ENCODE results near the gene PRKG2. TPM values are rescaled to one million over a fixed set of nuclear protein-coding genes. Genes with fewer than 3 reads are reported as not detected.

The PRKG2 gene
- polyA plus RNA-seq, 1 of the 3 experiments (the other 2 are of a cell fraction), result not detected

DNA sequence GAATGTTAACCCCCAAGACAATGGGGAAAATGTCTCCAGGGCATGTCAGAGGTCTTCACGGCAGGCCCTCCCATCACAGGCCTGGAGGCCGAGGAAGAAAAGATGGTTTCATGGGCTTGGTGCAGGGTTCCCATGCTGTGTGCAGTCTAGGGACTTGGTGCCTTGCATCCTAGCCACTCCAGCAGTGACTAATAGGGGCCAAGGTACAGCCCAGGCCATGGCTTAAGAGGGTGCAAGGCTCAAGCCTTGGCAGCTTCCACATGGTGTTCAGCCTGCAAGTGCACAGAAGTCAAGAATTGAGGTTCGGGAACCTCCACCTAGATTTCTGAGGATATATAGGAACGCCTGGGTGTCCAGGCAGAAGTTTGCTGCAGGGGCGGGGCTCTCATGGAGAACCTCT, 133.9 kb downstream of the PRKG2 start:
- Histone ChIP-seq H3K36me3 (replicated peaks in 1 of 2; ENCODE audit: control insufficient read depth in 1 of 2, insufficient read depth in 2 of 2, low read length in 1 of 2) (no peaks in the 10 kb centered on the region), H3K4me1 (ENCODE audit: control insufficient read depth in 1 of 2, insufficient read depth in 2 of 2, low read depth in 1 of 2, low read length in 1 of 2) (no peaks in the 10 kb centered on the region), H3F3A (replicated peaks; ENCODE audit: insufficient read depth) (no peaks in the 10 kb centered on the region), H3K4me3 (ENCODE audit: low read depth in 2 of 2, low read length in 1 of 2) (no peak overlapping the region), H3K27me3 (ENCODE audit: insufficient read depth) (peaks cover 20% of the 10 kb centered on the region; the same call in 1 of the 2 replicates), H3K27ac (ENCODE audit: low read depth in 2 of 2, low read length in 1 of 2) (no peak overlapping the region), H3K9ac (no peak overlapping the region), H3K9me3 (no peaks in the 10 kb centered on the region), H3K4me2 (no peak overlapping the region), H3K79me2 (ENCODE audit: insufficient read depth) (no peaks in the 10 kb centered on the region), H4K20me1 (ENCODE audit: insufficient read depth) (no peaks in the 10 kb centered on the region), H2AFZ (ENCODE audit: low read depth) (no peak overlapping the region), H3K9me2 (no peaks in the 10 kb centered on the region)
- TF ChIP-seq TEAD4 (IDR thresholded peaks at IDR 0.05; ENCODE audit: borderline replicate concordance, insufficient read depth) (no peak), NFIC (IDR thresholded peaks at IDR 0.05; ENCODE audit: borderline replicate concordance) (no peak), FOXJ3 (CRISPR knock-in tag; IDR thresholded peaks at IDR 0.05) (no peak), MEF2A (IDR thresholded peaks at IDR 0.05; ENCODE audit: borderline replicate concordance, low read depth) (no peak), SMC3 (IDR thresholded peaks at IDR 0.05; ENCODE audit: low read depth, low read length) (no peak)
- TF ChIP-seq, protein P1, sequence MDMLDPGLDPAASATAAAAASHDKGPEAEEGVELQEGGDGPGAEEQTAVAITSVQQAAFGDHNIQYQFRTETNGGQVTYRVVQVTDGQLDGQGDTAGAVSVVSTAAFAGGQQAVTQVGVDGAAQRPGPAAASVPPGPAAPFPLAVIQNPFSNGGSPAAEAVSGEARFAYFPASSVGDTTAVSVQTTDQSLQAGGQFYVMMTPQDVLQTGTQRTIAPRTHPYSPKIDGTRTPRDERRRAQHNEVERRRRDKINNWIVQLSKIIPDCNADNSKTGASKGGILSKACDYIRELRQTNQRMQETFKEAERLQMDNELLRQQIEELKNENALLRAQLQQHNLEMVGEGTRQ (IDR thresholded peaks at IDR 0.05; ENCODE audit: borderline replicate concordance, low read depth, low read length), result no peak
- TF ChIP-seq, protein P2, sequence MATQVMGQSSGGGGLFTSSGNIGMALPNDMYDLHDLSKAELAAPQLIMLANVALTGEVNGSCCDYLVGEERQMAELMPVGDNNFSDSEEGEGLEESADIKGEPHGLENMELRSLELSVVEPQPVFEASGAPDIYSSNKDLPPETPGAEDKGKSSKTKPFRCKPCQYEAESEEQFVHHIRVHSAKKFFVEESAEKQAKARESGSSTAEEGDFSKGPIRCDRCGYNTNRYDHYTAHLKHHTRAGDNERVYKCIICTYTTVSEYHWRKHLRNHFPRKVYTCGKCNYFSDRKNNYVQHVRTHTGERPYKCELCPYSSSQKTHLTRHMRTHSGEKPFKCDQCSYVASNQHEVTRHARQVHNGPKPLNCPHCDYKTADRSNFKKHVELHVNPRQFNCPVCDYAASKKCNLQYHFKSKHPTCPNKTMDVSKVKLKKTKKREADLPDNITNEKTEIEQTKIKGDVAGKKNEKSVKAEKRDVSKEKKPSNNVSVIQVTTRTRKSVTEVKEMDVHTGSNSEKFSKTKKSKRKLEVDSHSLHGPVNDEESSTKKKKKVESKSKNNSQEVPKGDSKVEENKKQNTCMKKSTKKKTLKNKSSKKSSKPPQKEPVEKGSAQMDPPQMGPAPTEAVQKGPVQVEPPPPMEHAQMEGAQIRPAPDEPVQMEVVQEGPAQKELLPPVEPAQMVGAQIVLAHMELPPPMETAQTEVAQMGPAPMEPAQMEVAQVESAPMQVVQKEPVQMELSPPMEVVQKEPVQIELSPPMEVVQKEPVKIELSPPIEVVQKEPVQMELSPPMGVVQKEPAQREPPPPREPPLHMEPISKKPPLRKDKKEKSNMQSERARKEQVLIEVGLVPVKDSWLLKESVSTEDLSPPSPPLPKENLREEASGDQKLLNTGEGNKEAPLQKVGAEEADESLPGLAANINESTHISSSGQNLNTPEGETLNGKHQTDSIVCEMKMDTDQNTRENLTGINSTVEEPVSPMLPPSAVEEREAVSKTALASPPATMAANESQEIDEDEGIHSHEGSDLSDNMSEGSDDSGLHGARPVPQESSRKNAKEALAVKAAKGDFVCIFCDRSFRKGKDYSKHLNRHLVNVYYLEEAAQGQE (IDR thresholded peaks at IDR 0.05; ENCODE audit: low read depth, low read length), result no peak
- TF ChIP-seq, protein P3, sequence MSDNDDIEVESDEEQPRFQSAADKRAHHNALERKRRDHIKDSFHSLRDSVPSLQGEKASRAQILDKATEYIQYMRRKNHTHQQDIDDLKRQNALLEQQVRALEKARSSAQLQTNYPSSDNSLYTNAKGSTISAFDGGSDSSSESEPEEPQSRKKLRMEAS (IDR thresholded peaks at IDR 0.05; ENCODE audit: low read depth), result no peak
- ChIA-PET POLR2A (no interaction called here), CTCF (interaction anchor here (4.3 kb wide), 1 partner anchor 12 kb away, joined by 24 read pairs; no protein-coding TSS in a partner anchor)
- DNase-seq, result no peak
- WGBS (ENCODE audit: low lambda C conversion rate), result 9% methylated on average over 2 of the region's 5 CpGs

DNA sequence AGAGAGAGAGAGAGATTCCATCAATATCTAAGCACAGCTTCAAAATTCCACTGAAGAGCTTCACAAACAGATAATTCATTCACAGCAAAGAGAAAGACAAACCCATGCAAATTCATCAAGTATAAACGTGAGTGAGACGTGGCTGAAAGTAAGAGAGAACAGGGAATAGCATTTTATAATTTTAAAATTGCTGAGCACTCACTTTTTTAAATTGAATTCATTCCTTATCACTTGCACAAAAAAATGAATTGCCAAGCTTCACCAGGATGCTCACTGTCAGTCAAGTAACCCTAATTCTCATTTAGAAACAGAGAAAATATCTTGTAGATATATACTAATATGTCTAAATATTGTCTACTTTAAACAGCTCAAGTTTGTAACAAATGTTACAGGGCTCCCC, 144.0 kb downstream of the PRKG2 start:
- Histone ChIP-seq H2AFZ (ENCODE audit: low read depth) (no peak overlapping the region), H3K79me2 (ENCODE audit: insufficient read depth) (no peaks in the 10 kb centered on the region), H3K9me3 (no peaks in the 10 kb centered on the region), H4K20me1 (ENCODE audit: insufficient read depth) (no peaks in the 10 kb centered on the region), H3K9ac (no peak overlapping the region), H3K27me3 (ENCODE audit: insufficient read depth) (peaks cover 9% of the 10 kb centered on the region; the same call in 1 of the 2 replicates), H3K4me2 (no peak overlapping the region), H3K4me1 (ENCODE audit: control insufficient read depth in 1 of 2, insufficient read depth in 2 of 2, low read depth in 1 of 2, low read length in 1 of 2) (no peaks in the 10 kb centered on the region), H3K27ac (ENCODE audit: low read depth in 2 of 2, low read length in 1 of 2) (no peak overlapping the region), H3K9me2 (no peaks in the 10 kb centered on the region), H3K36me3 (replicated peaks in 1 of 2; ENCODE audit: control insufficient read depth in 1 of 2, insufficient read depth in 2 of 2, low read length in 1 of 2) (no peaks in the 10 kb centered on the region), H3F3A (replicated peaks; ENCODE audit: insufficient read depth) (no peaks in the 10 kb centered on the region), H3K4me3 (ENCODE audit: low read depth in 2 of 2, low read length in 1 of 2) (no peak overlapping the region)
- DNase-seq, result no peak
- POLR2A ChIA-PET, result no interaction called here
- CTCF ChIA-PET, result interaction anchor here (0.9 to 3.3 kb wide), 8 partner anchors 16 to 281 kb away, joined by 3 to 45 read pairs (median 6); no protein-coding TSS in a partner anchor
- TF ChIP-seq NFIC (IDR thresholded peaks at IDR 0.05; ENCODE audit: borderline replicate concordance), result no peak
- no peak for TF ChIP-seq TCF12 (IDR thresholded peaks at IDR 0.05)
- no peak for TF ChIP-seq FOSL2 (IDR thresholded peaks at IDR 0.05; ENCODE audit: borderline replicate concordance, low read depth)
- no peak for TF ChIP-seq RCOR1 (IDR thresholded peaks at IDR 0.05; ENCODE audit: low read length)
- no peak for TF ChIP-seq TEAD4 (IDR thresholded peaks at IDR 0.05; ENCODE audit: borderline replicate concordance, insufficient read depth)
- no peak for TF ChIP-seq CHD2 (IDR thresholded peaks at IDR 0.05; ENCODE audit: low read length, partially characterized antibody)
- TF ChIP-seq, protein P2 (IDR thresholded peaks at IDR 0.05; ENCODE audit: low read depth, low read length), result no peak
- TF ChIP-seq, protein P4, sequence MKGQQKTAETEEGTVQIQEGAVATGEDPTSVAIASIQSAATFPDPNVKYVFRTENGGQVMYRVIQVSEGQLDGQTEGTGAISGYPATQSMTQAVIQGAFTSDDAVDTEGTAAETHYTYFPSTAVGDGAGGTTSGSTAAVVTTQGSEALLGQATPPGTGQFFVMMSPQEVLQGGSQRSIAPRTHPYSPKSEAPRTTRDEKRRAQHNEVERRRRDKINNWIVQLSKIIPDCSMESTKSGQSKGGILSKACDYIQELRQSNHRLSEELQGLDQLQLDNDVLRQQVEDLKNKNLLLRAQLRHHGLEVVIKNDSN (IDR thresholded peaks at IDR 0.05; ENCODE audit: borderline replicate concordance, low read depth), result no peak
- TF ChIP-seq RAD21 (IDR thresholded peaks at IDR 0.05; ENCODE audit: low read length), result no peak
- no peak for TF ChIP-seq EP300 (IDR thresholded peaks at IDR 0.05; ENCODE audit: borderline replicate concordance in 1 of 2, low read depth in 1 of 2, low read length in 1 of 2)
- no peak for TF ChIP-seq SIN3A (IDR thresholded peaks at IDR 0.05; ENCODE audit: borderline replicate concordance, low read depth, low read length)
- TF ChIP-seq YY1 (IDR thresholded peaks at IDR 0.05; ENCODE audit: low read depth), result no peak
- 3% methylated on average over 2 of the region's 2 CpGs for WGBS (ENCODE audit: low lambda C conversion rate)
